WTC11 (cell line): ENCODE results near the gene CLCN6.

ENCODE experiments used
- CREB1 ChIP-seq: sonication (generic); formaldehyde crosslinking; IDR thresholded peaks from 2 replicates; pipeline ENCODE4 v1.8.0; 2023; ENCODE audit warnings: mild to moderate bottlenecking, missing genetic modification reagents
- GTF2I ChIP-seq: fragments of 250-450 bp; sonication (Bioruptor Pico); conservative IDR thresholded peaks from 2 replicates; pipeline ENCODE4 v1.4.0; 2021; ENCODE audit warnings: mild to moderate bottlenecking
- SMAD4 ChIP-seq: sonication (generic); formaldehyde crosslinking; IDR thresholded peaks from 2 replicates; pipeline ENCODE4 v1.8.0; 2022; ENCODE audit warnings: mild to moderate bottlenecking, missing genetic modification reagents
- TF ChIP-seq, protein P1 (sequence below): fragments of 200-600 bp; IDR thresholded peaks from 2 replicates; pipeline ENCODE4 v1.8.0; 2022; ENCODE audit warnings: antibody characterized with exemption
- TF ChIP-seq, protein P2 (sequence below): sonication (generic); formaldehyde crosslinking; IDR thresholded peaks from 2 replicates; pipeline ENCODE4 v1.8.1; 2023; ENCODE audit warnings: mild to moderate bottlenecking, moderate library complexity, missing genetic modification reagents
- TF ChIP-seq, protein P3 (sequence below): sonication (generic); formaldehyde crosslinking; IDR thresholded peaks from 2 replicates; pipeline ENCODE4 v1.8.1; 2023; ENCODE audit warnings: mild to moderate bottlenecking, missing genetic modification reagents, moderate library complexity

DNA sequence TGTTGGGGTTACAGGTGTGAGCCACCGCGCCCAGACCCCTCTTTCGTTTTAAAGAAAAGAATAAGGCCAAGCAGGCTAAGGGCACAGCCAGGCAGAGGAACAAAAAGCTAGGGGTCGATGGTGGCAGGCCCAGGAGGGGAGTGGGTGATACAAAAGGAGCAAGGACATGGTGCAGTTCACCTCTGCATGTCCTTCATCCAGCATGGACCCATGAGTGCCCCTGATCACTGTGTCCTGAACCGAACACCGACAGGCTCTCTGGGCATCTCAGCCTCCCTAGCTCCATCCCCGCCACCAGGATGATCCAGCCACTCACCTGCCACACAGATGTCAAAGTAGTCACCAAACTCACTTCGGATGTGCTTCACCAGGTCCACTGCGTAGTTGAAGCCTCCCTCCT is 6.1 kb upstream of the CLCN6 start:
- TF ChIP-seq, protein P1, sequence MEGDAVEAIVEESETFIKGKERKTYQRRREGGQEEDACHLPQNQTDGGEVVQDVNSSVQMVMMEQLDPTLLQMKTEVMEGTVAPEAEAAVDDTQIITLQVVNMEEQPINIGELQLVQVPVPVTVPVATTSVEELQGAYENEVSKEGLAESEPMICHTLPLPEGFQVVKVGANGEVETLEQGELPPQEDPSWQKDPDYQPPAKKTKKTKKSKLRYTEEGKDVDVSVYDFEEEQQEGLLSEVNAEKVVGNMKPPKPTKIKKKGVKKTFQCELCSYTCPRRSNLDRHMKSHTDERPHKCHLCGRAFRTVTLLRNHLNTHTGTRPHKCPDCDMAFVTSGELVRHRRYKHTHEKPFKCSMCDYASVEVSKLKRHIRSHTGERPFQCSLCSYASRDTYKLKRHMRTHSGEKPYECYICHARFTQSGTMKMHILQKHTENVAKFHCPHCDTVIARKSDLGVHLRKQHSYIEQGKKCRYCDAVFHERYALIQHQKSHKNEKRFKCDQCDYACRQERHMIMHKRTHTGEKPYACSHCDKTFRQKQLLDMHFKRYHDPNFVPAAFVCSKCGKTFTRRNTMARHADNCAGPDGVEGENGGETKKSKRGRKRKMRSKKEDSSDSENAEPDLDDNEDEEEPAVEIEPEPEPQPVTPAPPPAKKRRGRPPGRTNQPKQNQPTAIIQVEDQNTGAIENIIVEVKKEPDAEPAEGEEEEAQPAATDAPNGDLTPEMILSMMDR: no peak
- no peak for TF ChIP-seq SMAD4 (CRISPR knock-in tag)
- no peak for TF ChIP-seq GTF2I (CRISPR knock-in tag)
- no peak for TF ChIP-seq CREB1 (CRISPR knock-in tag)
- TF ChIP-seq, protein P2, sequence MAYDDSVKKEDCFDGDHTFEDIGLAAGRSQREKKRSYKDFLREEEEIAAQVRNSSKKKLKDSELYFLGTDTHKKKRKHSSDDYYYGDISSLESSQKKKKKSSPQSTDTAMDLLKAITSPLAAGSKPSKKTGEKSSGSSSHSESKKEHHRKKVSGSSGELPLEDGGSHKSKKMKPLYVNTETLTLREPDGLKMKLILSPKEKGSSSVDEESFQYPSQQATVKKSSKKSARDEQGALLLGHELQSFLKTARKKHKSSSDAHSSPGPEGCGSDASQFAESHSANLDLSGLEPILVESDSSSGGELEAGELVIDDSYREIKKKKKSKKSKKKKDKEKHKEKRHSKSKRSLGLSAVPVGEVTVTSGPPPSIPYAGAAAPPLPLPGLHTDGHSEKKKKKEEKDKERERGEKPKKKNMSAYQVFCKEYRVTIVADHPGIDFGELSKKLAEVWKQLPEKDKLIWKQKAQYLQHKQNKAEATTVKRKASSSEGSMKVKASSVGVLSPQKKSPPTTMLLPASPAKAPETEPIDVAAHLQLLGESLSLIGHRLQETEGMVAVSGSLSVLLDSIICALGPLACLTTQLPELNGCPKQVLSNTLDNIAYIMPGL (CRISPR knock-in tag): no peak
- TF ChIP-seq, protein P3, sequence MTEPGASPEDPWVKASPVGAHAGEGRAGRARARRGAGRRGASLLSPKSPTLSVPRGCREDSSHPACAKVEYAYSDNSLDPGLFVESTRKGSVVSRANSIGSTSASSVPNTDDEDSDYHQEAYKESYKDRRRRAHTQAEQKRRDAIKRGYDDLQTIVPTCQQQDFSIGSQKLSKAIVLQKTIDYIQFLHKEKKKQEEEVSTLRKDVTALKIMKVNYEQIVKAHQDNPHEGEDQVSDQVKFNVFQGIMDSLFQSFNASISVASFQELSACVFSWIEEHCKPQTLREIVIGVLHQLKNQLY (CRISPR knock-in tag): no peak
